Left renal pelvis (tissue), 4 donors: ENCODE measurements around the gene ISOC2. TPM values are rescaled to one million over a fixed set of nuclear protein-coding genes. Genes with fewer than 3 reads are reported as not detected.
"Not testable (repeated sequence)": the region's sequence is repeated elsewhere in the genome, so short reads cannot be mapped to it uniquely, and the experiment has no call there.

Source experiments
- DNase-seq, 4 donors: peaks; one replicate each; pipeline ENCODE4 v3.0.0-alpha.2; 2013; ENCODE audit warnings: low read depth in 4 of 4, low spot score in 3 of 4
- polyA plus RNA-seq, 4 donors: library from polyadenylated mRNA; unstranded; fragments of 120-200 nt; gene quantifications; one replicate each; pipeline ENCODE4 v1.2.1, GENCODE V29; 2013; ENCODE audit not compliant: insufficient read length in 4 of 4

ISOC2 gene
- 10 to 100 TPM; 30.2 to 52.6 (median 33.0) TPM for polyA plus RNA-seq

- DNase-seq = peak; percentile 98 to 99 (median 99)
Observed at GRCh38 chr19:55461259-55461973, at the start of gene ISOC2. ISOC2 (minus strand) TSS chr19:55461642; CDS start chr19:55456486, 5,156 bp downstream.

- DNase-seq = no peak
Observed at GRCh38 chr19:55508120-55508519, 46.7 kb upstream of the ISOC2 start.

DNA sequence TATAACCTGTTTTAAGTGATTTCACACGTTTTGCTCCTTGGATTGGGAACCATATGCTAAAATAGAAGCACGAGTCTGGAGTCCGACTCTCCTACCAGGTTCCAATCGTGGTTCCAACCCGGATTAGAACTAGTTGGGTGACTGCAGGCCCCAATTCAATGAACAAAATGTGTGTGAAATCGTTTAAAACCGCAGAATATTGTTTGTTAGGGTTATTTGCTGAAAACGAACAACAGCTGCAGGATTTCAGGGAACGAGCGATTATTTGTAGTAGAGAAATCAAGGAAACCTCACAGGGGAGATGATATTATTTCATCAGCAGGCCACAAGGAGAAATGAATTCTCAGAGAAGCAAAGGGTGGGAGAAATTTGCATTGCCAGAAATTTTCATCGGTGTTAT lies 43.5 kb upstream of the ISOC2 start:
- no peak for DNase-seq

- DNase-seq = no peak
Observed at GRCh38 chr19:55504252-55504603, 42.8 kb upstream of the ISOC2 start.

- DNase-seq = peak; percentile 71 to 86 (median 80)
Observed at GRCh38 chr19:55503502-55504251, 42.2 kb upstream of the ISOC2 start.

DNA sequence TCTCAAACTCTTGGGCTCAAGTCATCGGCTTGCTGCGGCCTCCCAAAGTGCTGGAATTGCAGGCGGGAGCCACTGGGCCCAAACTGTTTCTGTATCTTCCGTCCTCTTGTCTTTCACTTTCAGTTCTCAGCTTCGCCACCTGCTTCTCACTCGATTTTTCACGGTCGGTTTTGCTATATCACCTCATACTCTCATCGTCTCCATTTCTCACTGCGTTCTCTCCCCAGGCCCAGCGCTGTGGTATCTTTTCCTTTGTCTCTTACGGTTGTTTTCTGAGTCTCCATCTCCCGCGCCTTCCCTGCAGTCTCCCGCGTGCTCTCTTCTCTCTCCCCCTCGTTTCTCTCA lies 41.7 kb upstream of the ISOC2 start:
- DNase-seq = no peak

DNA sequence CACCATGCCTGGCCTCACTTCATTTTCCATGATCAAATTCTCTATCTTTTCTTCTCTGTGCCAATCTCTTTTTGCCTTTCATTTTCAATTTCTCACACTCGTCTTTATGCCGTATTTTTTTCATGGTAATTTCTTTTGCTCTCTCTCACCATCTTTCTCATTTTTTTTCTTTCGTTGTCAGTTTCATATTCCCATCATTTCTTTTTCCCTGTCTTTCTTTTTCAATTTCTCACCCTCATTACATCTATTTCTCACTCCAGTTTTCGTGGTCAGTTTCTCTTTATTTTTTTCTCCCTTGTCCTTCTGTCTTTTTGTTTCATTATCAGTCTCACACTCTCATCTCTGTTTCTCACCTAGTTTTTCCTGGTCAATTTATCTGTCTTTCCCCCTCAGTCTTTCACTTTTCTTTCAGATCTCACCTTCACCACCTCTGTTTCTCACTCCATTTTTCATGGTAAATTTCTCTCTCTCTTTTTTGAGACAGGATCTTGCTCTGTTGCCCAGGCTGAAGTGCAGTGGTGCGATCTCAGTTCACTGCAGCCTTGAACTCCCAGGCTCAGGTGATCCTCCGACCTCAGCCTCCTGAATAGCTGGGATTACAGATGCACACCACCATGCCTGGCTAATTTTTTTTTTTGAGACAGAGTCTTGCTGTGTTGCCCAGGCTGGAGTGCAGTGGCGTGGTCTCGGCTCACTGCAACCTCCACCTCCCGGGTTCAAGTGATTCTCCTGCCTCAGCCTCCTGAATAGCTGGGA lies 40.9 kb upstream of the ISOC2 start:
- no peak for DNase-seq

DNA sequence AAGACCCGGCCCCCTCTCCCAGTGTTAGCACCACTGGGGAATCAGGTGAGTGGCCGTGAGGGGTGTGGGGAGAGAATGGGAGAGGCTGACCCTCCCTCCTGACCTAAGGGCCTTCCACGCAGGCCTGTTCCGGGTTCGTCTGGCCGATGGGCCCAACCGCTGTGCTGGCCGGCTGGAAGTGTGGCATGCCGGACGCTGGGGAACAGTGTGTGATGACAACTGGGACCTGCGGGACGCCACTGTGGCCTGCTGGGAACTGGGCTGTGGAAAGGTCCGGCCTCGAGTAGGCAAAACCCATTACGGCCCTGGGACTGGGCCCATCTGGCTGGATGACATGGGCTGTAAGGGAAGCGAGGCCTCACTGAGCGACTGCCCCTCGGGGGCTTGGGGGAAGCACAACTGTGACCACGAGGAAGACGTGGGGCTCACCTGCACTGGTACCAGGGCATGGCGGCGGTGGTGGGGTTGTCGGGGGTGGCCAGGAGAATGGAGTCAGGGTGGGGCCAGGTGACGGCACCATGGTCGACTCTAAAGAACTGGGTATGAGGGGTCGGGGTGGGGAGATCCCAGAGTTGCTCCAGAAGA lies 39.0 kb upstream of the ISOC2 start:
- no peak for DNase-seq

- DNase-seq = no peak
Observed at GRCh38 chr19:55498246-55498840, 36.9 kb upstream of the ISOC2 start.

GRCh38 chr19:55497763-55498162 lies 36.3 kb upstream of the ISOC2 start:
- DNase-seq = no peak

DNA sequence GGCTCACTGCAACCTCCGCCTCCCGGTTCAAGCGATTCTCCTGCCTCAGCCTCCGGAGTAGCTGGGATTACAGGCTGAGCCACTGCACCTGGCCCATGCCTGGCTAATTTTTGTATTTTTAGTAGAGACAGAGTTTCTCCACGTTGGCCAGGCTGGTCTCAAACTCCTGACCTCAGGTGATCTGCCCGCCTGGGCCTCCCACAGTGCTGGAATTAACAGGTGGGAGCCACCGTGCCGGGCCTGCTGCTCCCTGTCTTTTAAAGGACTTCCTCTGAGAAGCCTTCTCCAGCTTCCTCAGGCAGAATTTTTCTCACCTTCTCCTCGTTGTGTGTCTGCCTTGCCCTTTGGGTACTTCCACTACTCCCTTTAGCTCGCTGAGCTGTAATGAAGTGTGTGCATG lies 35.4 kb upstream of the ISOC2 start:
- not testable (repeated sequence) for DNase-seq

DNA sequence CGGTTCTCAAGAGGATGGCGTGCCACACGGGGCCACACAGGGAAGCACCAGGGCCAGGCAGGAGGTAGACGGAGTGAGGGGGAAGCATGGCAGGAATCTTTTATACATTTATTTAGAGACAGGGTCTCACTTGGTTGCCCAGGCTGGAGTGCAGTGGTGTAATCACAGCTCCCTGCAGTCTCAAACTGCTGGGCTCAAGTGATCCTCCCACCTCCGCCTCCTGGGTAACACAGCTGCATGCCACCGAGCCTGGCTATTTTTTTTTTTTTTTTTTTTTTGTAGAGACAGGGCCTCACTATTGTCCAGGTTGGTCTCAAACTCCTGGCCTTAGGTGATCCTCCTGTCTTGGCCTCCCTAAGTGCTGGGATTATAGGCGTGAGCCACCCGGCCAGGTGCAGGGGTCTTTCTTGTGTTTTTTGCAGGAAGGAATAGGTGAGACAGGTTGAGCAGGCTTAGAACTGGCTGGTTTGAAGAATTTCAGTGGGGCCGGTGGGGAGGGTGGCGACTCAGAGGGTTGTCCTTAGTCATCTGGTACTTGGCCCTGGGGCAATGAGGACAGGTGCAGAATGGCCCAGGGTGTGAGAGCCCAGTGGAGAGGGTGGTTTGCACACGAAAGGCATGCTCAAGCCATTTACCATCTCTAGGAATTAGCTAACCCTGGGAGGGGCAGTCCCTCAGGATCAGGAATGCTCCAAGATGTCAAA lies 34.4 kb upstream of the ISOC2 start:
- DNase-seq = no peak

- no peak for DNase-seq
Observed at GRCh38 chr19:55494172-55494761, 32.8 kb upstream of the ISOC2 start.

GRCh38 chr19:55493645-55494171 lies 32.3 kb upstream of the ISOC2 start:
- DNase-seq = no peak

GRCh38 chr19:55493052-55493644 lies 31.7 kb upstream of the ISOC2 start:
- DNase-seq = no peak

- no peak for DNase-seq
Observed at GRCh38 chr19:55492362-55492944, 31.0 kb upstream of the ISOC2 start.

- no peak for DNase-seq
Observed at GRCh38 chr19:55491546-55492360, 30.3 kb upstream of the ISOC2 start.
